Measurements from ENCODE around the gene EHBP1L1.

EHBP1L1 gene

DNA sequence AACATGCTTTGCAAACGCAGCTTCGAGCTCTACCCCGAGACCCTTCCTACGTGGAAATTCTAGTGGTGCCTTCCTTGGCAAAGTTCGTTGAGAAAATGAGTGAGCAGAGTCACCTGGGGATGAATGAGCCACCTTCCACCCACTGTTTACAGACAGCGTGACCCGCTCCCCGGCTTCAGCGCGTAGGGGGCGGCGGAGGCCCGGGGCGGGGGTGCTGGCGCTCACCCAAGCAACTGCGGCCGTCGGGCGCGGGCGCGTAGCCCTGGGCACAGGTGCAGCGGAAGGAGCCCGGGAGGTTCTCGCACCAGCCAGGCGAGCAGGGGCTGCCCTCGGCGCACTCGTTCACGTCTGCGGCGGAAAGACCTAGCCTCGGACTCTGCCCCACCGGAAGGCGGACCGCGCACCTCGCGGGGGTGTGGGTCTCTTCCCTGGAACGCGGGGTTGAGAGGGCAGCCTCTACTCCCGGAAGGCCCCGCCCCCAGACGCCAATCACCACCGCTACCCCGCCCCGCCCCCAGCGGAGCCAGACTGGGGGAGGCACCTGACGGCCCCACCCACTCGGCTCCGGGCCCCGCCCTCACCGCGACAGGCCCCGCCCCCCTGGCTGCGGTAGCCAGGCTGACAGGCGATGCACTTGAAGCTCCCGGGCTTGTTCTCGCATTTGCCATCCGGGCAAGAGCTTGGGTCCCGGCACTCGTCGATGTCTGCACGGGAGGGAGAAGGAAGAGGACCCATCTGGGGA, 29.5 kb upstream of the EHBP1L1 start:
- no peak for DNase-seq

- no peak for DNase-seq
Observed at GRCh38 chr11:65547446-65548125, 28.3 kb upstream of the EHBP1L1 start.

DNA sequence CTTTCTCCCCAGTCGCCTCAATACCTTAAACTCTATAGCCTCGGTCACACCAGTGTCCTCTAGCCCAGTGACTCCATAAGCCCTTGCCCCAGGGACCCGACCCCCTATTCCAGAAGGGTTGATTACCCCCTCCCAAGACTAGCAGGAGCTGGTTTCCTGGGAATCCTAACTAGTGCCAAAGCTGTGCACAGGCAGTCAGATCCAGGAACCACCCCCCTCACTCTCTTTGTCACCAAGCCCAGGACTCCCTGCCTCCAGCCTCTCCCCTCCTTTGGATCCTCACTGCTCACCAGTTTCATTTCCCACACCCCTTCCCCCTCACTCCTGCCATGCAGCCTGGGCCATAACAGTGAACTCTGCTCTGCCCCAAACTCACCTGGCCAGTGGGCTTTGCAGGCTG, 27.5 kb upstream of the EHBP1L1 start:
- DNase-seq: no peak

- no peak for DNase-seq
Observed at GRCh38 chr11:65549096-65549495, 26.8 kb upstream of the EHBP1L1 start.

DNA sequence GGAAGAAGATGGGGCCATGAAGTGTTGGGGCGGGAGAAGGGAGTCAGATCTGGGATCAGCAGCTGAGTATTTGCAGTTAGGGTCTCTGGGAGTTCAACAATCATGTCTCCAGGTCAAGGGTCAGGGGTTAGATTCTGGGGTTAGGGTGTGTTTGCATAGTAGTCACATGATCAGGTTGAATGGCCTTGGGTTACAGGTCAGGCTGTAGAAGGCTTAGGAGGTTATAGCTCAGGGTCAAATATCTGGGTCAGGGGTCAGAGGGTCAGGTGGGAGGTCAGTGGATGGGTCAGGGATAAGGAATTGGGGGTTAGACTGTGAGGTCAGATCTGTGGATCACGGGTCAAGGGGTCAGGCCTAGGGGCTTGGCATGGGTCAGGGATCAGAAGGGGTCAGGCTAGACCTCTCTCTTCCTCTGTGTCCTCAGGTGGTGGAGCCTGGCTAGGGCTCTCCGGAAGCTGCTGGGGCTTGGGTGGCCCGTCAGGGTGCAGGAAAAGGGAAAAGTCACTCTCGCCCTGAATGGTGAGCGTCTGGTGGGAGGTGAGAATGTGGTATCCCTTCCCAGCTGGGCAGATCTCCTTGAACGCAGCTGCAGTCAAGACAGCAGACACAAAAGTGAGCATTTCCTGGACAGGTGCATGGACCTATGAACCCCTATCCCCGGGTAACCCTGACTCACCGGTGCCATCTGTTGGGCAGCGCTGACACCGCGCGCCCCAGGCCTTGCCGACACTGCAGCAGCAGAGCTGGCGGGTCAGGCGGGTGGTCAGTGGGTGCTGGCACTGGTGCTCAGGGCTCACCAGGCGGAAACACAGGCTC, 24.1 kb upstream of the EHBP1L1 start:
- DNase-seq: no peak

DNA sequence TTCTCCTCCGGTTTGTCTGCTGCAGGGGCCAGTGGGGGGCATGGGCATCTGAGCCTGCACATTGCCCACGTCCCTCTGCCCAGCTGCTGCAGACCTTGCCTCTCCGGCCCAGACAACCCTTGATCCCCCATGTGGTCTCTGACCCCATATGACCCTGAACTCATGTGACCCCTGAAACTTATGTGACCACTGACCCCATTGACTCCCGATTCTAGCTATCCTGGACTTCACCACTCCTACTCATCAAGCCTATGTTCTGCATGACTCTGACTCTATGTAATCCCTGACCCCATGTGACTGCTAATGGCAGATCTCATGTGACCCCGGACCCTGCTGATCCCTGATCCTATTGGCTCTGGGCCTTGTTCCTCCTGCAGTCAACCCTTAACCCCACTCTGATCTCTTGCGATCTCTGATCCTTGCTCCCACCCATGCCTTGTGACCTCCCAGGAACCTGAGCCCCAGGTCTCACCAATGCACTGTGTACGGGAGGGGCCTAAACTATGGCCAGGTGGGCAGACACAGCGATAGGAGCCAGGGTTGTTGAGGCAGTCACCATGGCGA, 23.4 kb upstream of the EHBP1L1 start:
- no peak for DNase-seq

- DNase-seq: no peak
Observed at GRCh38 chr11:65553301-65554001, 22.4 kb upstream of the EHBP1L1 start.

- DNase-seq: no peak
Observed at GRCh38 chr11:65554057-65554818, 21.6 kb upstream of the EHBP1L1 start.

- DNase-seq: no peak
Observed at GRCh38 chr11:65554842-65555430, 20.9 kb upstream of the EHBP1L1 start.

GRCh38 chr11:65555693-65556231, 20.1 kb upstream of the EHBP1L1 start:
- DNase-seq: peak; percentile 77

GRCh38 chr11:65556470-65557279, 19.2 kb upstream of the EHBP1L1 start:
- DNase-seq: no peak

- DNase-seq: no peak
Observed at GRCh38 chr11:65557280-65558001, 18.4 kb upstream of the EHBP1L1 start.

- DNase-seq: peak; percentile 87
Observed at GRCh38 chr11:65558002-65558929, 17.6 kb upstream of the EHBP1L1 start, which contains the start of gene LTBP3. TSS of gene LTBP3 (minus strand) at chr11:65558359. CDS start at chr11:65557959, 400 bp downstream.

- peak; percentile 64 for DNase-seq
Observed at GRCh38 chr11:65558930-65559509, 16.8 kb upstream of the EHBP1L1 start.

- DNase-seq: peak; percentile 25
Observed at GRCh38 chr11:65559535-65559934, 16.3 kb upstream of the EHBP1L1 start.

- peak; percentile 50 for DNase-seq
Observed at GRCh38 chr11:65559951-65560537, 15.8 kb upstream of the EHBP1L1 start.

All from fibroblast of upper back skin (primary cell).